ENCODE measurements around the gene SETD3. TPM values are rescaled to one million over a fixed set of nuclear protein-coding genes. Genes with fewer than 3 reads are reported as not detected.

SETD3 gene
- total RNA-seq, 4 donors from 2014 or later, result 135 to 170 (median 148) TPM

DNA sequence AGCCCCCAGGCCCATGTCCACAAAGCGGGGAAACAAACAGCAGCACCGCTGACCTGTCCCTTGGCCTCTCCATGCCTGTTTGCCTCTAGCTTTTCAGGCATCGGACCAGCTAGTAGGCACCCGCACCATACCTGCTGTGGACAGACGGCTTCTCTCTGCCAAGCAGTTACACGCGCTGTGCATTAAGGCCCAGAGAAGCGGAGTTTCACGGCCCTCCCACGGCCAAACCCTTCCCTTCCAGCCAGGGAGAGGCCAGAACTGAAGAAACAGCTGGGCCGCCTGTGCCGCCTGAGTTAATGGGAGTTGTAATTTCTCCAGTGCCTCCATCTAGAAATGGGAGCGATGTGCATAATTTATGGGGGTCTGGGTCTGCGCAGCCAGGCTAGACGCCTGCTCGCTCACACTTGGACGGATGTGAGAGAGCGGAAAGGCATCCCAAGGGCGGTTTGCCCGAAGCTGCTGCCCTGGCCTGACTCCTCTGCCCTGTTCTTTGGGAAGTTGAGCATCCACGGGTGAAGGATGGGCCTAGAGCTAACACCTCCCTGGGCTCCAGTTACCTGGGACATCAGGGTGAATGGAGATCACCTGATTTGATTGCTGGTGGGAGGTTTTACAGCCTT, 119.0 kb downstream of the SETD3 start:
- Histone ChIP-seq H3K9me3 (no peaks in the 10 kb centered on the region), H3K27ac (replicated peaks in 1 of 4) (no peak overlapping the region), H3K4me1 (no peaks in the 10 kb centered on the region), H3K4me3 (no peak overlapping the region), H3K27me3 (no peaks in the 10 kb centered on the region), H3K36me3 (no peaks in the 10 kb centered on the region)
- intact Hi-C loops (cut with DNase I), result no loop called here
- 89% methylated on average over 20 of the region's 21 CpGs for WGBS
- DNase-seq (ENCODE audit: extremely low spot score), result no peak
- TF ChIP-seq POLR2AphosphoS5 (IDR thresholded peaks at IDR 0.05) (no peak), POLR2A (IDR thresholded peaks at IDR 0.05; ENCODE audit: low read depth) (no peak), EP300 (IDR thresholded peaks at IDR 0.05) (no peak)
- TF ChIP-seq, protein P1, sequence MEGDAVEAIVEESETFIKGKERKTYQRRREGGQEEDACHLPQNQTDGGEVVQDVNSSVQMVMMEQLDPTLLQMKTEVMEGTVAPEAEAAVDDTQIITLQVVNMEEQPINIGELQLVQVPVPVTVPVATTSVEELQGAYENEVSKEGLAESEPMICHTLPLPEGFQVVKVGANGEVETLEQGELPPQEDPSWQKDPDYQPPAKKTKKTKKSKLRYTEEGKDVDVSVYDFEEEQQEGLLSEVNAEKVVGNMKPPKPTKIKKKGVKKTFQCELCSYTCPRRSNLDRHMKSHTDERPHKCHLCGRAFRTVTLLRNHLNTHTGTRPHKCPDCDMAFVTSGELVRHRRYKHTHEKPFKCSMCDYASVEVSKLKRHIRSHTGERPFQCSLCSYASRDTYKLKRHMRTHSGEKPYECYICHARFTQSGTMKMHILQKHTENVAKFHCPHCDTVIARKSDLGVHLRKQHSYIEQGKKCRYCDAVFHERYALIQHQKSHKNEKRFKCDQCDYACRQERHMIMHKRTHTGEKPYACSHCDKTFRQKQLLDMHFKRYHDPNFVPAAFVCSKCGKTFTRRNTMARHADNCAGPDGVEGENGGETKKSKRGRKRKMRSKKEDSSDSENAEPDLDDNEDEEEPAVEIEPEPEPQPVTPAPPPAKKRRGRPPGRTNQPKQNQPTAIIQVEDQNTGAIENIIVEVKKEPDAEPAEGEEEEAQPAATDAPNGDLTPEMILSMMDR (IDR thresholded peaks at IDR 0.05), result no peak

DNA sequence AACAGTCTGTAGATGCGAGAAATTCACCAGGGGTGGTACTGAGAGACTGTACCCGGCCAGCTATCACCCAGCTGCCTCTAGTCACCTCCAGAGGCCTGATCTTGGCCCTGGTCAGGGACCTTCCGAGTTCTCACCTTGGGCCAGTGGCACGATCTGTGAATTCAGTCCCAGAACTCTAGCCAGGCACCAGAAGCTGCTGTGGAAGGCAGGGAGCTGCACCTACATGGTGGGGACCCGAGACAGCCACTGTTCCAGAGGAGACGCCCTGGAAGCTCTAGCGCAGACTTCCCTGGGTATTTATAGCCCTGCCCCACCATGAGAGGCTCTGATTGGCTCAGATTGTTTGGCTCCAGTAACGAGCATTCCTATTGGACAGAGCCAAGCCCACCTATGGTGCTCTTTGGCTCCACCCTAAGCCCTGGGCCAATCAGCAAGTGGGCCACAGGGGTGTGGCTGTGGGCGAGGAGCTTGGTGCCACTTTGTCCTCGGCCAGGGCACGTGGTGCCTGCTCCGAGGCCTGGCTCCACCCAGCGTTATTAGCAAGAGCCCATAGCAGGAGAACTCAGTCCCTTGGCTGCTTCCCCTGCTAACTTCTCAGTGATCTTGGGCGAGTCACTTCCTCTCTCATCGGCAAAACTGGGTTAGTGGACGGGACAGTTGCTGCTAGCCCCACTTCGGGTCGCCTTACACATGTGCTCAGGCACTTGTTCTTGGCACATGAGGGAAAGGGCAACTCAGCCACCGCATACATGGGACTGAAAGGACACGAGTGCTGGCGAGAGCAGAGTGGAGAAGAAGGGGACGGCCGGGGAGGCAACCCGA, 119.7 kb downstream of the SETD3 start:
- no peaks in the 10 kb centered on the region for H3K4me1 ChIP-seq
- intact Hi-C loops (cut with DNase I), result no loop called here
- no peaks in the 10 kb centered on the region for H3K36me3 ChIP-seq
- H3K27me3 ChIP-seq, result no peaks in the 10 kb centered on the region
- 91% methylated on average over 14 of the region's 24 CpGs for WGBS
- TF ChIP-seq POLR2A (IDR thresholded peaks at IDR 0.05; ENCODE audit: low read depth), result no peak
- TF ChIP-seq EP300 (IDR thresholded peaks at IDR 0.05), result no peak
- TF ChIP-seq POLR2AphosphoS5 (IDR thresholded peaks at IDR 0.05), result no peak
- TF ChIP-seq, protein P1 (IDR thresholded peaks at IDR 0.05), result no peak
- no peak overlapping the region for H3K4me3 ChIP-seq
- no peak for DNase-seq (ENCODE audit: extremely low spot score)
- no peak overlapping the region for H3K27ac ChIP-seq (replicated peaks in 1 of 4)
- H3K9me3 ChIP-seq, result no peaks in the 10 kb centered on the region

DNA sequence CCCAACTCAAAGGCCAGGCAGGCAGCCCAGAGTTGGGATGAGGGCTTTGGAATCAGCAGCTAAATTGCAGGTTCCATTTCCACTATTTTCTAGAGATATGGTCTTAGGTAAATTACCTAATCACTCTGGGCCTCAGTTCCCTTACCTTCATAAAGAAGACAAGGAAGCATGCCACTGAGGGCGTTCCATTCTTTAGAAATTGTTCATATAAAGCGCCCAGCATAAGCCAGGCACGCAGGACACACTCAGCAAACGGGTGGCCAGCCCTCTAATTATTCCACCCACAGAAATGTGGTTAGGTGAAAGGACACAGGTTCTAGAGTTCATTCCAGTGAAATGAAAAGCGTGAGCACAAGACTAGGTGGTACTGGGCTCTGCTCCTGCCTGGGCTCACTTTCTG, 120.8 kb downstream of the SETD3 start:
- Histone ChIP-seq H3K4me1 (no peaks in the 10 kb centered on the region), H3K36me3 (no peaks in the 10 kb centered on the region), H3K4me3 (no peak overlapping the region), H3K27ac (replicated peaks in 1 of 4) (no peak overlapping the region), H3K9me3 (no peaks in the 10 kb centered on the region), H3K27me3 (no peaks in the 10 kb centered on the region)
- 98% methylated on average over 5 of the region's 5 CpGs for WGBS
- no peak for DNase-seq (ENCODE audit: extremely low spot score)
- intact Hi-C loops (cut with DNase I), result no loop called here
- TF ChIP-seq POLR2A (IDR thresholded peaks at IDR 0.05; ENCODE audit: low read depth), result no peak
- no peak for TF ChIP-seq EP300 (IDR thresholded peaks at IDR 0.05)
- TF ChIP-seq POLR2AphosphoS5 (IDR thresholded peaks at IDR 0.05), result no peak
- TF ChIP-seq, protein P1 (IDR thresholded peaks at IDR 0.05), result no peak

DNA sequence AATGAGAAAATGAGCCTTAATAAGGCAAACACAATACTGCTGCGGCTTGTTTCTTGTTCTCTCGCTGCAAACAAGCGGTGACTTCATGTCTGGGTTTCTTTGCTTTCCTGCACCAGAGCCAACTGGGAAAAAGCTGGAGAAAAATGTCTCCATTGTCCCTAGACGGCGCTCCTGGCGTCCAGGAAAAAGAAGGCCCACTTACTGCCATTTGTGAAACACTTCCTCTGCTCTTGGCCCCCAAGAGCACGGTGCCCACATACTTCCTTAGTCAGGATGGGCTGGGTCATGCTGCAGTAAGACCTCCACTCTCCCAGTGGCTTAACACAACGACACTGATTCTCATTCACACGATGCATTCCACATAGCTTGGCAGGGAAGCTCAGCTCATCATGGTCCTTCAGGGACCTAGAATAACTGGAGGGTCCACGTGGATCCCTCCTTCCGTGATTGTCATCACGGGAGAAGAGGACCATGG, 122.7 kb downstream of the SETD3 start:
- H3K27me3 ChIP-seq, result no peaks in the 10 kb centered on the region

More for the DNA sequence above, 122.7 kb downstream of the SETD3 start:
- H3K4me1 ChIP-seq, result no peaks in the 10 kb centered on the region
- TF ChIP-seq, protein P1 (IDR thresholded peaks at IDR 0.05), result no peak
- no peak for TF ChIP-seq POLR2AphosphoS5 (IDR thresholded peaks at IDR 0.05)
- no peak for TF ChIP-seq POLR2A (IDR thresholded peaks at IDR 0.05; ENCODE audit: low read depth)
- no peak for TF ChIP-seq EP300 (IDR thresholded peaks at IDR 0.05)
- H3K36me3 ChIP-seq, result no peaks in the 10 kb centered on the region
- intact Hi-C loops (cut with DNase I), result no loop called here
- no peaks in the 10 kb centered on the region for H3K9me3 ChIP-seq
- WGBS, result 74% methylated on average over 12 of the region's 12 CpGs
- no peak for DNase-seq (ENCODE audit: extremely low spot score)
- no peak overlapping the region for H3K4me3 ChIP-seq
- H3K27ac ChIP-seq (replicated peaks in 1 of 4), result no peak overlapping the region
